OCI-LY7 (cell line): Measurements from ENCODE around the gene CHRNA5. TPM values are rescaled to one million over a fixed set of nuclear protein-coding genes. Genes with fewer than 3 reads are reported as not detected.

Source experiments
- BruUV-seq: library from RNA; stranded (reverse); fragments of 400-500 nt; replicated peaks from 2 replicates; lab custom pipeline; 2021; lab: Mats Ljungman, UMichigan
- CTCF ChIA-PET: fragments of 300-600 bp; sonication (Branson Sonifier 250); formaldehyde crosslinking; loops from one replicate; lab custom pipeline; 2022; ENCODE audit warnings: antibody characterized with exemption; ENCODE audit not compliant: unreplicated experiment; lab: Charles Lee
- POLR2A ChIA-PET: fragments of 300-600 bp; sonication (Branson Sonifier 250); formaldehyde crosslinking; loops from one replicate; lab custom pipeline; 2022; ENCODE audit warnings: antibody characterized with exemption; lab: Charles Lee
- DNase-seq: peaks from one replicate; pipeline ENCODE4 v3.0.0-alpha.2; 2015; ENCODE audit warnings: low spot score
- H2AFZ ChIP-seq: fragments of 200-600 bp; sonication (generic), shearing (Covaris generic); 2 replicates; pipeline ENCODE4 v1.6.1; 2014; ENCODE audit warnings: mild to moderate bottlenecking, antibody characterized with exemption, low read length, moderate library complexity
- H3K27ac ChIP-seq: fragments of 200-600 bp; sonication (generic); 2 replicates; pipeline ENCODE4 v1.5.1; 2014; ENCODE audit warnings: mixed run types, low read depth, mild to moderate bottlenecking, moderate library complexity, low read length, inconsistent platforms; ENCODE audit not compliant: poor library complexity, severe bottlenecking
- H3K36me3 ChIP-seq: fragments of 200-600 bp; sonication (generic); 2 replicates; pipeline ENCODE4 v1.6.1; 2014; ENCODE audit warnings: mild to moderate bottlenecking, antibody characterized with exemption, low read length, moderate library complexity, mixed read lengths; ENCODE audit not compliant: insufficient read depth
- H3K4me1 ChIP-seq: fragments of 200-600 bp; sonication (generic); 2 replicates; pipeline ENCODE4 v1.5.1; 2014; ENCODE audit warnings: mild to moderate bottlenecking, low read length; ENCODE audit not compliant: insufficient read depth, poor library complexity, severe bottlenecking
- H3K4me2 ChIP-seq: fragments of 200-600 bp; sonication (generic); 2 replicates; pipeline ENCODE4 v1.6.1; 2014; ENCODE audit warnings: mild to moderate bottlenecking, low read length
- H3K4me3 ChIP-seq: fragments of 200-600 bp; sonication (generic); 2 replicates; pipeline ENCODE4 v1.5.1; 2014; ENCODE audit warnings: mild to moderate bottlenecking, low read depth, low read length; ENCODE audit not compliant: poor library complexity, severe bottlenecking
- H3K79me2 ChIP-seq: fragments of 200-600 bp; sonication (generic); 2 replicates; pipeline ENCODE4 v1.6.1; 2016; ENCODE audit warnings: low read depth, mild to moderate bottlenecking, low read length, moderate library complexity, mixed read lengths; ENCODE audit not compliant: insufficient read depth
- H3K9me2 ChIP-seq: fragments of 200-600 bp; sonication (generic); 2 replicates; pipeline ENCODE4 v1.6.1; 2016; ENCODE audit warnings: mild to moderate bottlenecking, low read length, mixed read lengths; ENCODE audit not compliant: insufficient read depth
- H3K9me3 ChIP-seq: fragments of 200-600 bp; sonication (generic); 2 replicates; pipeline ENCODE4 v1.6.1; 2014; ENCODE audit warnings: mild to moderate bottlenecking, mixed run types, low read length, mixed read lengths
- H4K20me1 ChIP-seq: fragments of 200-600 bp; sonication (generic); 2 replicates; pipeline ENCODE4 v1.6.1; 2014; ENCODE audit warnings: mild to moderate bottlenecking, antibody characterized with exemption, low read length, moderate library complexity, mixed read lengths; ENCODE audit not compliant: insufficient read depth
- CTCF ChIP-seq: fragments of 200-600 bp; sonication (generic); conservative IDR thresholded peaks from 2 replicates; pipeline ENCODE4 v1.5.1; 2014; ENCODE audit warnings: mild to moderate bottlenecking, antibody characterized with exemption, low read length, moderate library complexity, mixed read lengths
- EZH2phosphoT487 ChIP-seq: fragments of 200-600 bp; sonication (generic); IDR thresholded peaks from 2 replicates; pipeline ENCODE4 v1.6.1; 2018; ENCODE audit warnings: low read depth, borderline replicate concordance, mild to moderate bottlenecking, mixed run types, antibody characterized with exemption, low read length, moderate library complexity, mixed read lengths
- intact Hi-C: fragments of 100-400 bp; cut with micrococcal nuclease; formaldehyde crosslinking; loops from one replicate; pipeline ENCODE4 v1.10.0; 2022; ENCODE audit not compliant: unreplicated experiment
- total RNA-seq, 2 experiments: library from RNA; depleted of rRNA in 1 of 2; stranded (reverse); fragments of >200 nt in 1 of 2; shearing (Covaris generic) in 1 of 2; gene quantifications; 2 replicates each; pipeline ENCODE4 v1.2.3, GENCODE V29; 2014 to 2022

Gene CHRNA5
- total RNA-seq, 2 experiments from 2014 or later = 2.8 to 9.1 TPM

GRCh38 chr15:78634210-78635145 is 69.2 kb downstream of the CHRNA5 start:
- Histone ChIP-seq H2AFZ (no peak overlapping the region), H3K4me1 (no peaks in the 10 kb centered on the region), H3K27ac (no peak overlapping the region), H3K36me3 (no peaks in the 10 kb centered on the region), H3K9me3 (0 out of 2 replicates have a peak, but pooled peaks cover 6% of the 10 kb centered on the region), H4K20me1 (no peaks in the 10 kb centered on the region), H3K79me2 (no peaks in the 10 kb centered on the region), H3K9me2 (no peaks in the 10 kb centered on the region), H3K4me3 (no peak overlapping the region), H3K4me2 (no peak overlapping the region)
- no peak for DNase-seq
- ChIA-PET CTCF (no interaction called here), POLR2A (no interaction called here)
- intact Hi-C loops = loop anchor here (5.0 kb wide), 1 partner anchor 118 kb away; no protein-coding TSS in a partner anchor
- no TSS peak for BruUV-seq
- TF ChIP-seq EZH2phosphoT487 (no peak), CTCF (no peak)

- intact Hi-C loops = loop anchor here (5.0 kb wide), 1 partner anchor 117 kb away; no protein-coding TSS in a partner anchor
- Histone ChIP-seq H3K27ac (no peak overlapping the region), H3K9me2 (no peaks in the 10 kb centered on the region), H3K36me3 (no peaks in the 10 kb centered on the region), H3K79me2 (no peaks in the 10 kb centered on the region), H3K4me3 (no peak overlapping the region), H2AFZ (no peak overlapping the region), H3K9me3 (0 out of 2 replicates have a peak, but pooled peaks cover 6% of the 10 kb centered on the region), H4K20me1 (no peaks in the 10 kb centered on the region), H3K4me2 (no peak overlapping the region), H3K4me1 (no peaks in the 10 kb centered on the region)
- DNase-seq = no peak
- TF ChIP-seq EZH2phosphoT487 (no peak), CTCF (no peak)
- CTCF ChIA-PET = no interaction called here
- no TSS peak for BruUV-seq
- POLR2A ChIA-PET = no interaction called here
Observed at GRCh38 chr15:78635346-78635745, 70.0 kb downstream of the CHRNA5 start.

- Histone ChIP-seq H3K9me3 (0 out of 2 replicates have a peak, but pooled peaks cover 6% of the 10 kb centered on the region), H3K4me1 (no peaks in the 10 kb centered on the region), H3K4me3 (no peak overlapping the region), H4K20me1 (no peaks in the 10 kb centered on the region), H3K79me2 (no peaks in the 10 kb centered on the region), H3K9me2 (no peaks in the 10 kb centered on the region), H3K27ac (no peak overlapping the region), H3K4me2 (no peak overlapping the region), H3K36me3 (no peaks in the 10 kb centered on the region), H2AFZ (no peak overlapping the region)
- no TSS peak for BruUV-seq
- DNase-seq = no peak
- TF ChIP-seq EZH2phosphoT487 = no peak
- TF ChIP-seq CTCF = no peak
- intact Hi-C loops = loop anchor here (5.0 kb wide), 1 partner anchor 116 kb away; no protein-coding TSS in a partner anchor
- POLR2A ChIA-PET = no interaction called here
- CTCF ChIA-PET = no interaction called here
Observed at GRCh38 chr15:78636378-78636859, 71.1 kb downstream of the CHRNA5 start.
